Liver (tissue), 9 donors: Measurements from ENCODE around the gene COL23A1. TPM values are rescaled to one million over a fixed set of nuclear protein-coding genes. Genes with fewer than 3 reads are reported as not detected.

ENCODE experiments used
- DNase-seq: peaks from one replicate; pipeline ENCODE4 v3.0.0-alpha.2; 2017; ENCODE audit warnings: low spot score
- H3K27ac ChIP-seq, 2 donors: one replicate each; pipeline ENCODE4 v1.7.0; 2013; ENCODE audit warnings: inconsistent platforms in 2 of 2, low read length in 2 of 2, control low read depth in 1 of 2, low read depth in 1 of 2, mild to moderate bottlenecking in 1 of 2
- H3K27me3 ChIP-seq, 4 donors: one replicate each; pipeline versions ENCODE4 v1.6.1 to v1.7.0; 2013; ENCODE audit warnings: low read length in 3 of 4, inconsistent platforms in 1 of 4, mild to moderate bottlenecking in 1 of 4, moderate library complexity in 1 of 4; ENCODE audit not compliant: control insufficient read depth in 4 of 4, insufficient read depth in 4 of 4
- H3K36me3 ChIP-seq, 4 donors: one replicate each; pipeline versions ENCODE4 v1.6.1 to v1.7.0; 2013; ENCODE audit warnings: low read length in 3 of 4, mild to moderate bottlenecking in 3 of 4, low read depth in 1 of 4, moderate library complexity in 1 of 4; ENCODE audit not compliant: control insufficient read depth in 4 of 4, insufficient read depth in 3 of 4
- H3K4me1 ChIP-seq, 4 donors: one replicate each; pipeline versions ENCODE4 v1.6.1 to v1.7.0; 2013; ENCODE audit warnings: low read length in 3 of 4, mild to moderate bottlenecking in 3 of 4, moderate library complexity in 1 of 4; ENCODE audit not compliant: control insufficient read depth in 4 of 4, insufficient read depth in 4 of 4
- H3K4me3 ChIP-seq, 3 donors: one replicate each; pipeline versions ENCODE4 v1.6.1 to v1.7.0; 2013; ENCODE audit warnings: low read length in 3 of 3, control low read depth in 1 of 3, low read depth in 1 of 3, mild to moderate bottlenecking in 1 of 3
- H3K9ac ChIP-seq, 2 donors: one replicate each; pipeline ENCODE4 v1.7.0; 2013; ENCODE audit warnings: low read length in 2 of 2, mild to moderate bottlenecking in 2 of 2, moderate library complexity in 2 of 2, control low read depth in 1 of 2, low read depth in 1 of 2
- H3K9me3 ChIP-seq, 4 donors: one replicate each; pipeline versions ENCODE4 v1.6.1 to v1.7.0; 2013; ENCODE audit warnings: low read length in 3 of 4; ENCODE audit not compliant: control insufficient read depth in 4 of 4
- EGR1 ChIP-seq, 2 donors: IDR thresholded peaks; 2 replicates each; pipeline ENCODE4 v1.6.1; 2016 to 2018; ENCODE audit warnings: antibody characterized with exemption in 2 of 2, low read depth in 2 of 2
- FOXA1 ChIP-seq: IDR thresholded peaks from 2 replicates; pipeline ENCODE4 v1.6.1; 2016; ENCODE audit warnings: antibody characterized with exemption
- FOXA2 ChIP-seq: IDR thresholded peaks from 2 replicates; pipeline ENCODE4 v1.6.1; 2016; ENCODE audit warnings: antibody characterized with exemption
- GABPA ChIP-seq, 2 donors: IDR thresholded peaks in 1 of 2; conservative IDR thresholded peaks in 1 of 2; 2 replicates each; pipeline ENCODE4 v1.6.1; 2016; ENCODE audit warnings: antibody characterized with exemption in 2 of 2, mild to moderate bottlenecking in 1 of 2, moderate library complexity in 1 of 2
- HNF4G ChIP-seq: IDR thresholded peaks from 2 replicates; pipeline ENCODE4 v1.6.1; 2016; ENCODE audit warnings: antibody characterized with exemption
- NR2F2 ChIP-seq: IDR thresholded peaks from 2 replicates; pipeline ENCODE4 v1.6.1; 2016; ENCODE audit warnings: antibody characterized with exemption
- RAD21 ChIP-seq, 2 donors: IDR thresholded peaks; 2 replicates each; pipeline ENCODE4 v1.6.1; 2016; ENCODE audit warnings: antibody characterized with exemption in 2 of 2, mild to moderate bottlenecking in 2 of 2
- SP1 ChIP-seq: IDR thresholded peaks from 2 replicates; pipeline ENCODE4 v1.6.1; 2018; ENCODE audit warnings: antibody characterized with exemption, mild to moderate bottlenecking
- WGBS: extraction: QIAGEN DNeasy Blood & Tissue Kit; methylation state at CpG from one replicate; pipeline ENCODE4 v1.1.7; 2013; 5-methylcytosine and 5-hydroxymethylcytosine counted together
- polyA plus RNA-seq, 2 donors: library from polyadenylated mRNA; stranded (reverse) in 1 of 2; unstranded in 1 of 2; fragments of 200-250 nt in 1 of 2; fragments of >200 nt in 1 of 2; fragmentation: Nextera tagmentation in 1 of 2; extraction: Ambion mirVana in 1 of 2; gene quantifications; one replicate each; pipeline versions ENCODE4 v1.2.1 to v1.2.3, GENCODE V29; 2013 to 2015
- total RNA-seq, 2 donors: library from RNA; depleted of rRNA; stranded (reverse); fragments of >200 nt; gene quantifications; one replicate each; pipeline ENCODE4 v1.2.3, GENCODE V29; 2014
- TF ChIP-seq, protein P1 (sequence below): IDR thresholded peaks from 2 replicates; pipeline ENCODE4 v1.6.1; 2016; ENCODE audit warnings: antibody characterized with exemption, mild to moderate bottlenecking
- TF ChIP-seq, protein P2 (sequence below): IDR thresholded peaks from 2 replicates; pipeline ENCODE4 v1.6.1; 2016; ENCODE audit warnings: antibody characterized with exemption
- TF ChIP-seq, protein P3 (sequence below): fragments of 150-350 bp; IDR thresholded peaks from 2 replicates; pipeline ENCODE4 v1.5.1; 2017; ENCODE audit warnings: improper control_type of control experiment, low read depth, low read length; ENCODE audit not compliant: missing input control
- TF ChIP-seq, protein P4 (sequence below): IDR thresholded peaks from 2 replicates; pipeline ENCODE4 v1.6.1; 2016; ENCODE audit warnings: antibody characterized with exemption
- TF ChIP-seq, protein P5 (sequence below): IDR thresholded peaks from 2 replicates; pipeline ENCODE4 v1.6.1; 2016; ENCODE audit warnings: antibody characterized with exemption
- donor health status: healthy.
- donor health status: healthy.
- donor health status: healthy.
- donor health status: healthy.
- donor health status: healthy.

The COL23A1 gene
- total and polyA plus RNA-seq, 4 donors: 0.08 to 1.4 (median 0.27) TPM

DNA sequence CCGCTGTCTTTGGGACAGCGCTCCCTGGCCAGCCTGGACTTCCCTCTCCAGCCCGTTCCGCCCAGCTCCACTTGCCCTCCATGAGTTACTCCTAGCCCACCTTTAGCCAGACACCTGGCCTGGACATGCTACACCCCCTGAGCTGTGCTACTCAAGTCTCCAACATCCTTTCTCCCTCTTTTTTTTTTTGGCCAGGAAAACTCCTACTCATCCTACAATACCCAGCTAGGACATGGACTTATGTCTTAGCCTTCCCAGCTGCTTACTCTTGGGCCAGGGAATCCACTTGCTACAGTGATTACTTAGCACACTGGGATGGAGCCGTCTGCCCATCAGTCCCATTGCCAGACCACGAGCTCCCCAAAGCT, 264.9 kb downstream of the COL23A1 start:
- peaks cover 0 to 2% (median 0%) of the 10 kb centered on the region in 4 donors for H3K4me1 ChIP-seq
- 93% methylated on average over 6 of the region's 6 CpGs for WGBS
- no peak for DNase-seq
- no peaks in the 10 kb centered on the region for H3K9me3 ChIP-seq
- H3K9ac ChIP-seq: no peak overlapping the region
- no peaks in the 10 kb centered on the region for H3K36me3 ChIP-seq
- TF ChIP-seq EGR1 (IDR thresholded peaks at IDR 0.05; ENCODE audit: low read depth in 2 of 2): no peak
- TF ChIP-seq NR2F2: no peak
- no peak for TF ChIP-seq GABPA (IDR thresholded peaks at IDR 0.05 in 1 of 2, conservative IDR thresholded peaks at IDR 0.05 in 1 of 2)
- no peak for TF ChIP-seq FOXA1
- TF ChIP-seq, protein P1, sequence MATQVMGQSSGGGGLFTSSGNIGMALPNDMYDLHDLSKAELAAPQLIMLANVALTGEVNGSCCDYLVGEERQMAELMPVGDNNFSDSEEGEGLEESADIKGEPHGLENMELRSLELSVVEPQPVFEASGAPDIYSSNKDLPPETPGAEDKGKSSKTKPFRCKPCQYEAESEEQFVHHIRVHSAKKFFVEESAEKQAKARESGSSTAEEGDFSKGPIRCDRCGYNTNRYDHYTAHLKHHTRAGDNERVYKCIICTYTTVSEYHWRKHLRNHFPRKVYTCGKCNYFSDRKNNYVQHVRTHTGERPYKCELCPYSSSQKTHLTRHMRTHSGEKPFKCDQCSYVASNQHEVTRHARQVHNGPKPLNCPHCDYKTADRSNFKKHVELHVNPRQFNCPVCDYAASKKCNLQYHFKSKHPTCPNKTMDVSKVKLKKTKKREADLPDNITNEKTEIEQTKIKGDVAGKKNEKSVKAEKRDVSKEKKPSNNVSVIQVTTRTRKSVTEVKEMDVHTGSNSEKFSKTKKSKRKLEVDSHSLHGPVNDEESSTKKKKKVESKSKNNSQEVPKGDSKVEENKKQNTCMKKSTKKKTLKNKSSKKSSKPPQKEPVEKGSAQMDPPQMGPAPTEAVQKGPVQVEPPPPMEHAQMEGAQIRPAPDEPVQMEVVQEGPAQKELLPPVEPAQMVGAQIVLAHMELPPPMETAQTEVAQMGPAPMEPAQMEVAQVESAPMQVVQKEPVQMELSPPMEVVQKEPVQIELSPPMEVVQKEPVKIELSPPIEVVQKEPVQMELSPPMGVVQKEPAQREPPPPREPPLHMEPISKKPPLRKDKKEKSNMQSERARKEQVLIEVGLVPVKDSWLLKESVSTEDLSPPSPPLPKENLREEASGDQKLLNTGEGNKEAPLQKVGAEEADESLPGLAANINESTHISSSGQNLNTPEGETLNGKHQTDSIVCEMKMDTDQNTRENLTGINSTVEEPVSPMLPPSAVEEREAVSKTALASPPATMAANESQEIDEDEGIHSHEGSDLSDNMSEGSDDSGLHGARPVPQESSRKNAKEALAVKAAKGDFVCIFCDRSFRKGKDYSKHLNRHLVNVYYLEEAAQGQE: no peak
- no peak for TF ChIP-seq RAD21 (IDR thresholded peaks at IDR 0.05)
- TF ChIP-seq, protein P2, sequence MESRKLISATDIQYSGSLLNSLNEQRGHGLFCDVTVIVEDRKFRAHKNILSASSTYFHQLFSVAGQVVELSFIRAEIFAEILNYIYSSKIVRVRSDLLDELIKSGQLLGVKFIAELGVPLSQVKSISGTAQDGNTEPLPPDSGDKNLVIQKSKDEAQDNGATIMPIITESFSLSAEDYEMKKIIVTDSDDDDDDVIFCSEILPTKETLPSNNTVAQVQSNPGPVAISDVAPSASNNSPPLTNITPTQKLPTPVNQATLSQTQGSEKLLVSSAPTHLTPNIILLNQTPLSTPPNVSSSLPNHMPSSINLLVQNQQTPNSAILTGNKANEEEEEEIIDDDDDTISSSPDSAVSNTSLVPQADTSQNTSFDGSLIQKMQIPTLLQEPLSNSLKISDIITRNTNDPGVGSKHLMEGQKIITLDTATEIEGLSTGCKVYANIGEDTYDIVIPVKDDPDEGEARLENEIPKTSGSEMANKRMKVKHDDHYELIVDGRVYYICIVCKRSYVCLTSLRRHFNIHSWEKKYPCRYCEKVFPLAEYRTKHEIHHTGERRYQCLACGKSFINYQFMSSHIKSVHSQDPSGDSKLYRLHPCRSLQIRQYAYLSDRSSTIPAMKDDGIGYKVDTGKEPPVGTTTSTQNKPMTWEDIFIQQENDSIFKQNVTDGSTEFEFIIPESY: no peak
- TF ChIP-seq SP1: no peak
- TF ChIP-seq, protein P3, sequence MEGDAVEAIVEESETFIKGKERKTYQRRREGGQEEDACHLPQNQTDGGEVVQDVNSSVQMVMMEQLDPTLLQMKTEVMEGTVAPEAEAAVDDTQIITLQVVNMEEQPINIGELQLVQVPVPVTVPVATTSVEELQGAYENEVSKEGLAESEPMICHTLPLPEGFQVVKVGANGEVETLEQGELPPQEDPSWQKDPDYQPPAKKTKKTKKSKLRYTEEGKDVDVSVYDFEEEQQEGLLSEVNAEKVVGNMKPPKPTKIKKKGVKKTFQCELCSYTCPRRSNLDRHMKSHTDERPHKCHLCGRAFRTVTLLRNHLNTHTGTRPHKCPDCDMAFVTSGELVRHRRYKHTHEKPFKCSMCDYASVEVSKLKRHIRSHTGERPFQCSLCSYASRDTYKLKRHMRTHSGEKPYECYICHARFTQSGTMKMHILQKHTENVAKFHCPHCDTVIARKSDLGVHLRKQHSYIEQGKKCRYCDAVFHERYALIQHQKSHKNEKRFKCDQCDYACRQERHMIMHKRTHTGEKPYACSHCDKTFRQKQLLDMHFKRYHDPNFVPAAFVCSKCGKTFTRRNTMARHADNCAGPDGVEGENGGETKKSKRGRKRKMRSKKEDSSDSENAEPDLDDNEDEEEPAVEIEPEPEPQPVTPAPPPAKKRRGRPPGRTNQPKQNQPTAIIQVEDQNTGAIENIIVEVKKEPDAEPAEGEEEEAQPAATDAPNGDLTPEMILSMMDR: no peak
- no peak overlapping the region for H3K27ac ChIP-seq
- H3K27me3 ChIP-seq: no peaks in the 10 kb centered on the region
- H3K4me3 ChIP-seq: no peak overlapping the region

DNA sequence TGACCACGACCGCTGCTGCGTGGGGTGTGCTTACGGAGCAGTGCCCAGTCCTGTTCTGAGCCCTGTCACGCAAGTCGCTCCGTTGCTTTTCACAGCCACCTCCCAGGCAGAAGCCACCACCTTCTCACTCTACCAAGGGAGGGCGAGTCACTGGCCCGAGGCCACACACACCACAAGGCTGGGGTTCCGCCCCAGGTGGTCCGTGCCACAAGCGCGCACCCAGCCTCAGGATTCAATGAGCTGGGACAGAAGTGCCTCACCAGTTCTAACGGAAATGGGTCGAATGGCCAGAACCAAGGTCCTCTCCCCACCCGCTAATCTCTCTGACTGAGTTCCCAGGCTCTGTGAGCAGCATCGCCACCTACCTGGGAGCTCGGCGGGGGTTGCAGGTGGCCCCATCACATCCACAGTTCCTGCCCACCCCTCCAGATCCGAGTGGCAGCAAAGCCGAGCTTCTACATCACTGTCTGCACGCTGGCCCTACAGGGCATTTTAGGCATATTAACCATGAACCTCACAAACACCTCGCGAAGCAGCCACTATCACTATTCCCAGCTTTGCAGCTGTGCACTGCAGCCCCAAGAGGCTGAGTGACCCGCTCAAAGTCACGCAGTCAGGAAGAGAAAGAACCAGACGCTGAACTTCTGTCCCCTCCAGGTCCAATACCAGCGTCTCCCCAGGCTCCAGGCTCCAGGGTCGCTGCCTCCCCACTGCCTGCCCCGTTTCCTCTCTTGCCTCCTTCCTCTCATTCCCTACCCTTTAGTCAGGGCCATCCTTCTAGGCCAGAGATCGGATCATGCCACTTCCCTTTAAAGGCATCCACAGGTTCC, 265.5 kb downstream of the COL23A1 start:
- TF ChIP-seq, protein P2: no peak
- no peak for TF ChIP-seq FOXA1
- no peak for TF ChIP-seq FOXA2
- TF ChIP-seq SP1: no peak
- TF ChIP-seq, protein P4, sequence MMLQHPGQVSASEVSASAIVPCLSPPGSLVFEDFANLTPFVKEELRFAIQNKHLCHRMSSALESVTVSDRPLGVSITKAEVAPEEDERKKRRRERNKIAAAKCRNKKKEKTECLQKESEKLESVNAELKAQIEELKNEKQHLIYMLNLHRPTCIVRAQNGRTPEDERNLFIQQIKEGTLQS: no peak
- no peak for TF ChIP-seq NR2F2
- TF ChIP-seq, protein P5, sequence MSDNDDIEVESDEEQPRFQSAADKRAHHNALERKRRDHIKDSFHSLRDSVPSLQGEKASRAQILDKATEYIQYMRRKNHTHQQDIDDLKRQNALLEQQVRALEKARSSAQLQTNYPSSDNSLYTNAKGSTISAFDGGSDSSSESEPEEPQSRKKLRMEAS: no peak
- no peak for TF ChIP-seq HNF4G
- TF ChIP-seq EGR1 (IDR thresholded peaks at IDR 0.05; ENCODE audit: low read depth in 2 of 2): no peak
- Histone ChIP-seq H3K9me3 (no peaks in the 10 kb centered on the region), H3K9ac (no peak overlapping the region), H3K27me3 (no peaks in the 10 kb centered on the region), H3K36me3 (no peaks in the 10 kb centered on the region), H3K4me3 (no peak overlapping the region), H3K27ac (no peak overlapping the region), H3K4me1 (no peaks in the 10 kb centered on the region)
- DNase-seq: no peak
- 84% methylated on average over 31 of the region's 31 CpGs for WGBS
